ENCODE measurements around the gene FRMD4A. TPM values are rescaled to one million over a fixed set of nuclear protein-coding genes. Genes with fewer than 3 reads are reported as not detected.

FRMD4A gene
- total RNA-seq, 2 donors from 2014 or later = 22.3 to 22.4 TPM

- no peak overlapping the region for H3K27ac Mint-ChIP-seq
- H3K27me3 ChIP-seq (ENCODE audit: control insufficient read depth, insufficient read depth, low read length, poor library complexity, severe bottlenecking) = no peaks in the 10 kb centered on the region
- no peaks in the 10 kb centered on the region for H3K27me3 Mint-ChIP-seq (ENCODE audit: insufficient read depth)
Observed at GRCh38 chr10:14131261-14131960, 199.3 kb downstream of the FRMD4A start.

GRCh38 chr10:14129770-14130169 lies 201.0 kb downstream of the FRMD4A start:
- 89 to 97% methylated on average over 4 of the region's 4 CpGs for WGBS, 2 experiments (ENCODE audit: insufficient coverage in 1 of 2, insufficient read length in 1 of 2)
- no peak for TF ChIP-seq CTCF (conservative IDR thresholded peaks at IDR 0.05)
- no peak overlapping the region for H3K27ac ChIP-seq (ENCODE audit: low read depth, low read length)
- H3K4me1 ChIP-seq (ENCODE audit: control insufficient read depth, insufficient read depth, low read length) = no peaks in the 10 kb centered on the region
- no peak overlapping the region for H3K27ac Mint-ChIP-seq
- H3K4me1 Mint-ChIP-seq = peaks cover 13% of the 10 kb centered on the region
- H3K36me3 Mint-ChIP-seq (ENCODE audit: low read depth) = no peaks in the 10 kb centered on the region
- H3K9ac ChIP-seq (ENCODE audit: extremely low read depth, low read length, poor library complexity, severe bottlenecking) = no peak overlapping the region
- H3K27me3 Mint-ChIP-seq (ENCODE audit: insufficient read depth) = no peaks in the 10 kb centered on the region
- no peak for DNase-seq
- no peaks in the 10 kb centered on the region for H3K36me3 ChIP-seq (ENCODE audit: control insufficient read depth, insufficient read depth, low read length)
- no peaks in the 10 kb centered on the region for H3K9me3 Mint-ChIP-seq
- no peaks in the 10 kb centered on the region for H3K9me3 ChIP-seq (ENCODE audit: control insufficient read depth, low read length)
- no peaks in the 10 kb centered on the region for H3K27me3 ChIP-seq (ENCODE audit: control insufficient read depth, insufficient read depth, low read length, poor library complexity, severe bottlenecking)
- H3K4me3 ChIP-seq (ENCODE audit: low read length) = no peak overlapping the region
- no peak overlapping the region for H3K4me3 Mint-ChIP-seq

More at GRCh38 chr10:14131261-14131960, 199.3 kb downstream of the FRMD4A start:
- Histone ChIP-seq H3K9me3 (ENCODE audit: control insufficient read depth, low read length) (no peaks in the 10 kb centered on the region), H3K27ac (ENCODE audit: low read depth, low read length) (no peak overlapping the region), H3K36me3 (ENCODE audit: control insufficient read depth, insufficient read depth, low read length) (no peaks in the 10 kb centered on the region), H3K4me3 (ENCODE audit: low read length) (no peak overlapping the region), H3K4me1 (ENCODE audit: control insufficient read depth, insufficient read depth, low read length) (no peaks in the 10 kb centered on the region), H3K9ac (ENCODE audit: extremely low read depth, low read length, poor library complexity, severe bottlenecking) (no peak overlapping the region)
- Mint-ChIP-seq H3K9me3 (no peaks in the 10 kb centered on the region), H3K36me3 (ENCODE audit: low read depth) (no peaks in the 10 kb centered on the region), H3K4me1 (peaks cover 13% of the 10 kb centered on the region), H3K4me3 (no peak overlapping the region)
- TF ChIP-seq CTCF (conservative IDR thresholded peaks at IDR 0.05) = no peak
- no peak for DNase-seq
- WGBS, 2 experiments (ENCODE audit: insufficient coverage in 1 of 2, insufficient read length in 1 of 2) = 90 to 95% methylated on average over 9 to 14 of the region's 14 CpGs

GRCh38 chr10:14128519-14128918 lies 202.2 kb downstream of the FRMD4A start:
- Mint-ChIP-seq H3K4me3 (no peak overlapping the region), H3K27ac (no peak overlapping the region), H3K27me3 (ENCODE audit: insufficient read depth) (no peaks in the 10 kb centered on the region), H3K9me3 (no peaks in the 10 kb centered on the region), H3K4me1 (peaks cover 13% of the 10 kb centered on the region), H3K36me3 (ENCODE audit: low read depth) (no peaks in the 10 kb centered on the region)
- WGBS, 2 experiments (ENCODE audit: insufficient coverage in 1 of 2, insufficient read length in 1 of 2) = 85 to 87% methylated on average over 7 to 8 of the region's 8 CpGs
- TF ChIP-seq CTCF (conservative IDR thresholded peaks at IDR 0.05) = no peak
- DNase-seq = no peak
- no peak overlapping the region for H3K4me3 ChIP-seq (ENCODE audit: low read length)
- no peaks in the 10 kb centered on the region for H3K27me3 ChIP-seq (ENCODE audit: control insufficient read depth, insufficient read depth, low read length, poor library complexity, severe bottlenecking)
- H3K36me3 ChIP-seq (ENCODE audit: control insufficient read depth, insufficient read depth, low read length) = no peaks in the 10 kb centered on the region
- H3K9me3 ChIP-seq (ENCODE audit: control insufficient read depth, low read length) = no peaks in the 10 kb centered on the region
- no peak overlapping the region for H3K27ac ChIP-seq (ENCODE audit: low read depth, low read length)
- no peaks in the 10 kb centered on the region for H3K4me1 ChIP-seq (ENCODE audit: control insufficient read depth, insufficient read depth, low read length)
- H3K9ac ChIP-seq (ENCODE audit: extremely low read depth, low read length, poor library complexity, severe bottlenecking) = no peak overlapping the region

Measured in endodermal cell (in vitro differentiated cells).